ENCODE data around the gene CEP290. TPM values are rescaled to one million over a fixed set of nuclear protein-coding genes. Genes with fewer than 3 reads are reported as not detected.

CEP290 gene
- total and polyA plus RNA-seq, 7 donors: 2.3 to 17.5 (median 14.1) TPM

GRCh38 chr12:88185279-88185678, 43.4 kb upstream of the CEP290 start:
- WGBS, 2 donors: 96% methylated on average over 2 of the region's 2 CpGs
- Histone ChIP-seq H3K27ac (no peak overlapping the region), H3K36me3 (peaks cover 0 to 24% (median 0%) of the 10 kb centered on the region in 4 donors), H3K4me1 (no peaks in the 10 kb centered on the region), H3K27me3 (no peaks in the 10 kb centered on the region), H3K9me3 (no peaks in the 10 kb centered on the region), H3K4me3 (no peak overlapping the region)
- intact Hi-C loops (cut with DNase I): no loop called here
- TF ChIP-seq CTCF (IDR thresholded peaks at IDR 0.05) (no peak), EP300 (IDR thresholded peaks at IDR 0.05) (no peak), POLR2AphosphoS5 (IDR thresholded peaks at IDR 0.05) (no peak), POLR2A (IDR thresholded peaks at IDR 0.05) (no peak)
- no peak for DNase-seq

GRCh38 chr12:88184196-88184595, 42.3 kb upstream of the CEP290 start:
- Histone ChIP-seq H3K27ac (no peak overlapping the region), H3K4me1 (no peaks in the 10 kb centered on the region), H3K9me3 (no peaks in the 10 kb centered on the region), H3K4me3 (no peak overlapping the region), H3K27me3 (no peaks in the 10 kb centered on the region), H3K36me3 (peaks cover 0 to 30% (median 0%) of the 10 kb centered on the region in 4 donors)
- TF ChIP-seq CTCF (IDR thresholded peaks at IDR 0.05): no peak
- TF ChIP-seq EP300 (IDR thresholded peaks at IDR 0.05): no peak
- no peak for TF ChIP-seq POLR2A (IDR thresholded peaks at IDR 0.05)
- no peak for TF ChIP-seq POLR2AphosphoS5 (IDR thresholded peaks at IDR 0.05)
- no peak for DNase-seq
- intact Hi-C loops (cut with DNase I): no loop called here
- 65 to 95% methylated on average over 3 of the region's 3 CpGs for WGBS, 2 donors

- Histone ChIP-seq H3K4me1 (no peaks in the 10 kb centered on the region), H3K27ac (no peak overlapping the region), H3K36me3 (peaks cover 0 to 33% (median 0%) of the 10 kb centered on the region in 4 donors), H3K4me3 (no peak overlapping the region), H3K9me3 (no peaks in the 10 kb centered on the region), H3K27me3 (no peaks in the 10 kb centered on the region)
- no peak for DNase-seq
- intact Hi-C loops (cut with DNase I): no loop called here
- TF ChIP-seq CTCF (IDR thresholded peaks at IDR 0.05): no peak
- no peak for TF ChIP-seq POLR2AphosphoS5 (IDR thresholded peaks at IDR 0.05)
- no peak for TF ChIP-seq POLR2A (IDR thresholded peaks at IDR 0.05)
- no peak for TF ChIP-seq EP300 (IDR thresholded peaks at IDR 0.05)
- 49 to 84% methylated on average over 3 of the region's 3 CpGs for WGBS, 2 donors
These were observed 40.5 kb upstream of the CEP290 start for GRCh38 chr12:88182416-88182815.

GRCh38 chr12:88181881-88182280, 40.0 kb upstream of the CEP290 start:
- Histone ChIP-seq H3K4me1 (no peaks in the 10 kb centered on the region), H3K36me3 (peaks cover 0 to 38% (median 0%) of the 10 kb centered on the region in 4 donors), H3K27me3 (no peaks in the 10 kb centered on the region), H3K4me3 (no peak overlapping the region), H3K27ac (no peak overlapping the region), H3K9me3 (no peaks in the 10 kb centered on the region)
- TF ChIP-seq CTCF (IDR thresholded peaks at IDR 0.05) (no peak), POLR2A (IDR thresholded peaks at IDR 0.05) (no peak), POLR2AphosphoS5 (IDR thresholded peaks at IDR 0.05) (no peak), EP300 (IDR thresholded peaks at IDR 0.05) (no peak)
- intact Hi-C loops (cut with DNase I): no loop called here
- no peak for DNase-seq
- 72 to 87% methylated on average over 3 of the region's 3 CpGs for whole genome bisulfite sequencing, 2 donors

- Histone ChIP-seq H3K4me1 (no peaks in the 10 kb centered on the region), H3K27me3 (no peaks in the 10 kb centered on the region), H3K4me3 (no peak overlapping the region), H3K27ac (no peak overlapping the region), H3K36me3 (peaks cover 0 to 61% (median 0%) of the 10 kb centered on the region in 4 donors), H3K9me3 (no peaks in the 10 kb centered on the region)
- no peak for DNase-seq
- WGBS, 2 donors: 60 to 90% methylated on average over 6 of the region's 6 CpGs
- TF ChIP-seq EP300 (IDR thresholded peaks at IDR 0.05): no peak
- intact Hi-C loops (cut with DNase I): no loop called here
These were observed 37.6 kb upstream of the CEP290 start for GRCh38 chr12:88179436-88180014.
